Activated CD8-positive, alpha-beta T cell treated with anti-CD3 and anti-CD28 coated beads for 36 hours (primary cell): ENCODE measurements around the gene ANXA3. TPM values are rescaled to one million over a fixed set of nuclear protein-coding genes. Genes with fewer than 3 reads are reported as not detected.

Experiments
- ATAC-seq: fragments of 200-7000 bp; cut with Tn5 transposase; one replicate; pipeline ENCODE4 v1.10.0; 2021; ENCODE audit warnings: mild to moderate bottlenecking, moderate library complexity
- CTCF ChIA-PET: fragments of 350-600 bp; sonication (Branson Sonifier 250); formaldehyde crosslinking; loops from one replicate; lab custom pipeline; 2021; ENCODE audit warnings: antibody characterized with exemption; lab: Charles Lee
- POLR2A ChIA-PET: fragments of 350-600 bp; sonication (Branson Sonifier 250); formaldehyde crosslinking; loops from one replicate; lab custom pipeline; 2021; ENCODE audit warnings: antibody characterized with exemption; lab: Charles Lee
- DNase-seq: peaks from one replicate; pipeline ENCODE4 v3.0.0-alpha.2; 2020
- H3K27ac Mint-ChIP-seq: one replicate; pipeline ENCODE4 v1.8.0; 2021; ENCODE audit warnings: mild to moderate bottlenecking, mixed read lengths
- H3K27me3 Mint-ChIP-seq: one replicate; pipeline ENCODE4 v1.8.0; 2021; ENCODE audit warnings: mixed read lengths
- H3K36me3 Mint-ChIP-seq: one replicate; pipeline ENCODE4 v1.8.0; 2021; ENCODE audit warnings: low read depth, mixed read lengths
- H3K4me1 Mint-ChIP-seq: one replicate; pipeline ENCODE4 v1.8.0; 2021; ENCODE audit warnings: low read depth, mixed read lengths
- H3K4me3 Mint-ChIP-seq: one replicate; pipeline ENCODE4 v1.8.0; 2021; ENCODE audit warnings: mild to moderate bottlenecking, moderate library complexity, mixed read lengths
- H3K9me3 Mint-ChIP-seq: one replicate; pipeline ENCODE4 v1.8.0; 2021; ENCODE audit warnings: mixed read lengths
- intact Hi-C: fragments of 100-400 bp; cut with micrococcal nuclease; formaldehyde crosslinking; loops from one replicate; pipeline ENCODE4 v1.10.0; 2022
- total RNA-seq, 2 experiments: library from RNA; stranded (reverse); gene quantifications; one replicate each; pipeline ENCODE4 v1.2.3, GENCODE V29; 2021
- TF ChIP-seq, protein P1 (sequence below): fragments of 200-600 bp; IDR thresholded peaks from one replicate; pipeline ENCODE4 v1.8.0; 2022; ENCODE audit warnings: antibody characterized with exemption, mild to moderate bottlenecking

The ANXA3 gene
- total RNA-seq, 2 experiments from 2014 or later, result 0.63 to 0.90 TPM

DNA sequence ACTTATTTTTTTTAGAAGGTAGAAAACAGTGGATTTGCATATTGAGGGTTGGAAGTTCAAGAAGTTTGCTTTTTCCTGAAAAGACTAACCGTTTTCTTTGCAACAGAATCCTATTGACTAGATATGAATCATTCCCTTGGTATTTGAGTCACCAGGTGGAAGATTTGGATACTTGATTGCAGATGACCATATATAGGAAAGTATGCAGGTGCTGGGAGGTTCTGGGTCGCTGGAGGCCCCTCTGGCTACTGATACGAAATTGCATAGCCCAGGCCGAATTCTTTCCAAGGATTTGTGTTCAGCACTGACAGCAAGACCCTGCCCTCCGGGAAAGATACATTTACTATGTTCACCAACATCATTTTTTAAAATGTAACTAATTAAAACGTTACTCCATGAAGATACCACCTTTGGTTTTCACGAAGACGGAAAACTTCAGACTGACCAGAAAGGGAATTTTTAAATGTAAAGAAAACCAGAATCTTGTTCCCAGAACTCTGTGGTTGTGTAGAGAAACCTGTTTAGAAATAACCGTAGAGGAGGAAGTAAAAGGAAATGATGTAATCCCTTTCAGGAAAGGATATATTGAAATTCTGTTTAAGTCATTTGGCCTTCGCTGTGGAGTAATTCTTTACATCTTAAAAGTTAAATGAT lies 946 bp downstream of the ANXA3 start:
- Mint-ChIP-seq H3K4me3 (no peak overlapping the region), H3K9me3 (no peaks in the 10 kb centered on the region), H3K27me3 (peaks cover 33% of the 10 kb centered on the region), H3K27ac (no peak overlapping the region), H3K36me3 (no peaks in the 10 kb centered on the region), H3K4me1 (peaks cover 8% of the 10 kb centered on the region)
- POLR2A ChIA-PET, result no interaction called here
- peak; percentile 30 for ATAC-seq
- no peak for DNase-seq
- CTCF ChIA-PET, result no interaction called here
- TF ChIP-seq, protein P1, sequence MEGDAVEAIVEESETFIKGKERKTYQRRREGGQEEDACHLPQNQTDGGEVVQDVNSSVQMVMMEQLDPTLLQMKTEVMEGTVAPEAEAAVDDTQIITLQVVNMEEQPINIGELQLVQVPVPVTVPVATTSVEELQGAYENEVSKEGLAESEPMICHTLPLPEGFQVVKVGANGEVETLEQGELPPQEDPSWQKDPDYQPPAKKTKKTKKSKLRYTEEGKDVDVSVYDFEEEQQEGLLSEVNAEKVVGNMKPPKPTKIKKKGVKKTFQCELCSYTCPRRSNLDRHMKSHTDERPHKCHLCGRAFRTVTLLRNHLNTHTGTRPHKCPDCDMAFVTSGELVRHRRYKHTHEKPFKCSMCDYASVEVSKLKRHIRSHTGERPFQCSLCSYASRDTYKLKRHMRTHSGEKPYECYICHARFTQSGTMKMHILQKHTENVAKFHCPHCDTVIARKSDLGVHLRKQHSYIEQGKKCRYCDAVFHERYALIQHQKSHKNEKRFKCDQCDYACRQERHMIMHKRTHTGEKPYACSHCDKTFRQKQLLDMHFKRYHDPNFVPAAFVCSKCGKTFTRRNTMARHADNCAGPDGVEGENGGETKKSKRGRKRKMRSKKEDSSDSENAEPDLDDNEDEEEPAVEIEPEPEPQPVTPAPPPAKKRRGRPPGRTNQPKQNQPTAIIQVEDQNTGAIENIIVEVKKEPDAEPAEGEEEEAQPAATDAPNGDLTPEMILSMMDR, result no peak
- intact Hi-C loops, result no loop called here

DNA sequence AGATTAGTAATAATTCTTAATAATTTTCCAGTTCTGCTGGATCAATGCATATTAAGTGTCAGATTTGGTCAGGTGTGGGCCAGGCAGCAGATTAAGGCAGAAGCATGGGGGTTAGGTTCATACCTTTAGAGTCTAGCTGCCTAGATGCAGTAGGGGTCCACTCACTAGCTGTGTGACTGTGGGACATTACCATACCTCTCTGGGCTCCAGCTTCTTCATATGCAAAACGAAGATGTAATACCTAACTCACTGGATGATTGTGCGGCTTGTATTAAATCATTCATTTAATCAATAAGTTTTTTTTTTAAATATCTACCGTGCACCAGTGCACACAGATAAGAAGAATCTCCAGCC lies 1.4 kb downstream of the ANXA3 start:
- ChIA-PET CTCF (no interaction called here), POLR2A (no interaction called here)
- H3K9me3 Mint-ChIP-seq, result no peaks in the 10 kb centered on the region
- no peak overlapping the region for H3K4me3 Mint-ChIP-seq
- H3K36me3 Mint-ChIP-seq, result no peaks in the 10 kb centered on the region
- ATAC-seq (no peak), DNase-seq (no peak)
- TF ChIP-seq, protein P1, result no peak
- H3K27ac Mint-ChIP-seq, result no peak overlapping the region
- intact Hi-C loops, result no loop called here
- peaks cover 8% of the 10 kb centered on the region for H3K4me1 Mint-ChIP-seq
- peaks cover 33% of the 10 kb centered on the region for H3K27me3 Mint-ChIP-seq

DNA sequence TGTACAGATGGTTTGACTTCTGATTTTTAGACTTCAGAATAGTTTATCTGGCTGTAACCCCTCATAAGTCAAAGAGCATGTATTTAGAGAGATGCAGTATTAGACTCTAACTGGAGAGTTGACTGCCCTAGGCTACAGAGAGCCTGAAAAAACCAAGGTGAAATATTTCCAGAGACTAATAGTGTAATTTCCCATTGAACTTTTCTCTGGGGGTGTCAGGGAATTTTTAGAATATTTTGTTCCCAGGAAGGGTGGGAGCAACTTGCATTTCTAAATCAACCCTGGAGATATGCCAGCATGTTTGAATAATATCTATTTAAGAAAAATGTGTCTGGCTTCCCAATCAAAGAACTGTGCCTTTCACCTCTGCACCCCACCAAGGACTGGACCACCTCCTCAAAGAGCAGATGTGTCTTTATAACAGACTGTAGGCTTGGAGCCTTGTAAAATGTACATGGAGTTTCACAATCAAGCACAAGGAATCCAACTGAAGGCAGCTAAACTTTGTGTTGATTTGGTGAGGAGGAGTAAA lies 2.0 kb downstream of the ANXA3 start:
- TF ChIP-seq, protein P1, result no peak
- H3K36me3 Mint-ChIP-seq, result no peaks in the 10 kb centered on the region
- DNase-seq (no peak), ATAC-seq (no peak)
- peaks cover 8% of the 10 kb centered on the region for H3K4me1 Mint-ChIP-seq
- H3K27me3 Mint-ChIP-seq, result peaks cover 33% of the 10 kb centered on the region
- ChIA-PET CTCF (no interaction called here), POLR2A (no interaction called here)
- H3K9me3 Mint-ChIP-seq, result no peaks in the 10 kb centered on the region
- no peak overlapping the region for H3K4me3 Mint-ChIP-seq
- intact Hi-C loops, result no loop called here
- H3K27ac Mint-ChIP-seq, result no peak overlapping the region

DNA sequence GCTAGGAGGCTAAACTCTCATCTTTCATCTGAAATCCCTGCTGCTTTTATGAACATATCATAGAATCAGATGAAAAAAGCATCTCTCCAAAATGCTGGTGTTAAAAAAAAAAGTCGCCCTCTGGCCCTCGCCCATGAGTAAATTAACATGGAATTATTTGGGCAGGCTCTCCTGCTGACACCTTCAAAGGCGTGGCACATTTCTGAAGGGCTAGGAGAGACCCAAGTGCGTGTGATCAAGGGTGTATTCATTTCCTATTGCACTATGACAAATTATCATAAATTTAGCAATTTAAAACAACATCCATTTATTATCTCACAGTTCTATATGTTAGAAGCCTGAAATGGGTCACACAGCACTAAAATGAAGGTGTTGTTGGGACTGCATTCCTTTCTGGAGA lies 5.1 kb downstream of the ANXA3 start:
- intact Hi-C loops, result no loop called here
- ChIA-PET CTCF (no interaction called here), POLR2A (no interaction called here)
- ATAC-seq (no peak), DNase-seq (no peak)
- peaks cover 13% of the 10 kb centered on the region for H3K27me3 Mint-ChIP-seq
- peaks cover 5% of the 10 kb centered on the region for H3K4me1 Mint-ChIP-seq
- no peaks in the 10 kb centered on the region for H3K36me3 Mint-ChIP-seq
- no peak overlapping the region for H3K4me3 Mint-ChIP-seq
- H3K9me3 Mint-ChIP-seq, result no peaks in the 10 kb centered on the region
- H3K27ac Mint-ChIP-seq, result no peak overlapping the region
- TF ChIP-seq, protein P1, result no peak

DNA sequence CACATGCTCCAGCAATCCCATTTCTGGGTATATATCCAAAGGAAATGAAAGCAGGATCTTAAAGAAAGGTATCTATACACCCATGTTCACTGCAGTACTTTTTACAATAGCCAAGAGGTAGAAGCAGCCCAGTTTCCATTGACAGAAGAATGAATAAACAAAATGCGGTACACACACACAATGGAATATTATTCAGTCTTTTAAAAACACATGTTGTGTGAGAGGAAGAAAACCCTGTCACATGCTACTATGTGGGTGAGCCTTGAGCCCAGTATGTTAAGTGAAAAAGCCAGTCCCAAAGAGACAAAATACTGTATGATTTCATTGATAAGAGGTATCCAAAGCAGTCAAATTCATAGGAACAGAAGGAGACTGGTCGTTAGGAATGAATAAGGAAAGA lies 6.3 kb downstream of the ANXA3 start:
- no peaks in the 10 kb centered on the region for H3K36me3 Mint-ChIP-seq
- intact Hi-C loops, result no loop called here
- CTCF ChIA-PET, result no interaction called here
- H3K27me3 Mint-ChIP-seq, result peaks cover 8% of the 10 kb centered on the region
- H3K4me1 Mint-ChIP-seq, result no peaks in the 10 kb centered on the region
- TF ChIP-seq, protein P1, result no peak
- ATAC-seq (no peak), DNase-seq (no peak)
- H3K27ac Mint-ChIP-seq, result no peak overlapping the region
- POLR2A ChIA-PET, result no interaction called here
- no peak overlapping the region for H3K4me3 Mint-ChIP-seq
- H3K9me3 Mint-ChIP-seq, result no peaks in the 10 kb centered on the region
